Measurements from ENCODE around the gene CDH4.

GRCh38 chr20:61645732-61646131 is 393.7 kb downstream of the CDH4 start:
- TF ChIP-seq CTCF (IDR thresholded peaks at IDR 0.05) = no peak
- no peak for TF ChIP-seq POLR2A (IDR thresholded peaks at IDR 0.05)
